SU-DHL-6 (cell line): Measurements from ENCODE around the gene RWDD1.
"Not testable (repeated sequence)": the region's sequence is repeated elsewhere in the genome, so short reads cannot be mapped to it uniquely, and the experiment has no call there.

Experiments used
- H2AFZ ChIP-seq: fragments of 200-600 bp; sonication (generic); 2 replicates; pipeline ENCODE4 v1.6.1; 2014; ENCODE audit warnings: low read depth, mild to moderate bottlenecking, moderate library complexity, mixed read lengths, antibody characterized with exemption, low read length; ENCODE audit not compliant: severe bottlenecking
- H3F3A ChIP-seq: fragments of 200-600 bp; shearing (Covaris generic); 2 replicates; pipeline ENCODE4 v1.6.0; 2016; ENCODE audit warnings: antibody characterized with exemption, mild to moderate bottlenecking; ENCODE audit not compliant: insufficient read depth
- H3K27ac ChIP-seq: fragments of 200-600 bp; sonication (generic); 2 replicates; pipeline ENCODE4 v1.5.1; 2016; ENCODE audit warnings: low read depth, mild to moderate bottlenecking, low read length, moderate library complexity, mixed read lengths
- H3K27me3 ChIP-seq: fragments of 200-600 bp; sonication (generic), shearing (Covaris generic); 2 replicates; pipeline ENCODE4 v1.6.0; 2014; ENCODE audit warnings: mild to moderate bottlenecking, low read length
- H3K36me3 ChIP-seq: fragments of 200-600 bp; sonication (generic); 2 replicates; pipeline ENCODE4 v1.6.1; 2014; ENCODE audit warnings: mild to moderate bottlenecking, low read length, mixed read lengths
- H3K4me2 ChIP-seq: fragments of 300-600, 200-600 bp; shearing (Covaris generic), sonication (generic); 2 replicates; pipeline ENCODE4 v1.6.0; 2014; ENCODE audit warnings: low read length, low read depth, mild to moderate bottlenecking; ENCODE audit not compliant: poor library complexity, severe bottlenecking
- H3K4me3 ChIP-seq: fragments of 200-600 bp; sonication (generic); 2 replicates; pipeline ENCODE4 v1.5.1; 2014; ENCODE audit warnings: antibody characterized with exemption, low read length, mild to moderate bottlenecking, mixed read lengths; ENCODE audit not compliant: insufficient read depth, poor library complexity, severe bottlenecking
- H3K79me2 ChIP-seq: fragments of 200-600 bp; sonication (generic); 2 replicates; pipeline ENCODE4 v1.6.1; 2014; ENCODE audit warnings: mild to moderate bottlenecking, low read length, moderate library complexity; ENCODE audit not compliant: insufficient read depth
- H3K9ac ChIP-seq: fragments of 200-600 bp; sonication (generic); 2 replicates; pipeline ENCODE4 v1.7.0; 2014; ENCODE audit warnings: mild to moderate bottlenecking, low read length
- H3K9me2 ChIP-seq: fragments of 200-600 bp; sonication (generic); replicated peaks from 2 replicates; pipeline ENCODE4 v1.6.1; 2014; ENCODE audit warnings: low read length; ENCODE audit not compliant: insufficient read depth
- H3K9me3 ChIP-seq: fragments of 200-600 bp; sonication (generic); 2 replicates; pipeline ENCODE4 v1.6.1; 2014; ENCODE audit warnings: low read length, mixed read lengths; ENCODE audit not compliant: insufficient read depth
- H4K20me1 ChIP-seq: fragments of 200-600 bp; sonication (generic); 2 replicates; pipeline ENCODE4 v1.6.1; 2014; ENCODE audit warnings: low read depth, mild to moderate bottlenecking, antibody characterized with exemption, low read length, moderate library complexity, mixed read lengths
- EZH2phosphoT487 ChIP-seq: fragments of 200-600 bp; sonication (generic), shearing (Covaris generic); conservative IDR thresholded peaks from 2 replicates; pipeline ENCODE4 v1.6.1; 2018; ENCODE audit warnings: mild to moderate bottlenecking, antibody characterized with exemption, low read length, moderate library complexity, mixed read lengths
- TF ChIP-seq, protein P1 (sequence below): fragments of 200-600 bp; sonication (generic); IDR thresholded peaks from one replicate; pipeline ENCODE4 v1.5.1; 2017; ENCODE audit warnings: antibody characterized with exemption, mild to moderate bottlenecking, low read length, moderate library complexity; ENCODE audit not compliant: insufficient read depth, poor library complexity, severe bottlenecking

RWDD1 gene

DNA sequence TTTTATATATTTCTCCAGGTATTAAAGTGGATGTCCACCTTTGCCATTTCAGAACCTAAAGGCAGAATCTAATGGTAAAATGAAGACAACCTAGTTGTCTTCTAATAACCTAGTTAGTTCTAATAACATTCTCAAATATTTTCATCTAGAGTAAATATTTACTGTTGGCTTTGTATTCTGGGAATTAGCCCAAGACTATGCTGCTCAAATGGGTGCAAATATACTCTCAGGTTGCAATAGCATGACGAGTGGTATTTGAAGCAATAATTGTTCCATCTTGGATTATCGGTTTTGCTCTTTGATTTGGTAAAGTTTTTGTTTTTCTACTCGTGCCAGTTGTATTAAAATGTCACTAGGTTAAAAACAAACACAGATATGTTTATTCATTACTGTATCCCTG, 23.9 kb downstream of the RWDD1 start:
- Histone ChIP-seq H3K4me3 (no peak overlapping the region), H4K20me1 (no peaks in the 10 kb centered on the region), H3K9me2 (no peaks in the 10 kb centered on the region), H3K27me3 (no peaks in the 10 kb centered on the region), H3K36me3 (peaks cover 32% of the 10 kb centered on the region), H3K9ac (no peak overlapping the region), H3K4me2 (no peak overlapping the region), H3K27ac (no peak overlapping the region), H3K79me2 (no peaks in the 10 kb centered on the region), H3K9me3 (no peaks in the 10 kb centered on the region), H2AFZ (no peak overlapping the region), H3F3A (0 out of 2 replicates have a peak, but pooled peaks cover 3% of the 10 kb centered on the region)
- TF ChIP-seq, protein P1, sequence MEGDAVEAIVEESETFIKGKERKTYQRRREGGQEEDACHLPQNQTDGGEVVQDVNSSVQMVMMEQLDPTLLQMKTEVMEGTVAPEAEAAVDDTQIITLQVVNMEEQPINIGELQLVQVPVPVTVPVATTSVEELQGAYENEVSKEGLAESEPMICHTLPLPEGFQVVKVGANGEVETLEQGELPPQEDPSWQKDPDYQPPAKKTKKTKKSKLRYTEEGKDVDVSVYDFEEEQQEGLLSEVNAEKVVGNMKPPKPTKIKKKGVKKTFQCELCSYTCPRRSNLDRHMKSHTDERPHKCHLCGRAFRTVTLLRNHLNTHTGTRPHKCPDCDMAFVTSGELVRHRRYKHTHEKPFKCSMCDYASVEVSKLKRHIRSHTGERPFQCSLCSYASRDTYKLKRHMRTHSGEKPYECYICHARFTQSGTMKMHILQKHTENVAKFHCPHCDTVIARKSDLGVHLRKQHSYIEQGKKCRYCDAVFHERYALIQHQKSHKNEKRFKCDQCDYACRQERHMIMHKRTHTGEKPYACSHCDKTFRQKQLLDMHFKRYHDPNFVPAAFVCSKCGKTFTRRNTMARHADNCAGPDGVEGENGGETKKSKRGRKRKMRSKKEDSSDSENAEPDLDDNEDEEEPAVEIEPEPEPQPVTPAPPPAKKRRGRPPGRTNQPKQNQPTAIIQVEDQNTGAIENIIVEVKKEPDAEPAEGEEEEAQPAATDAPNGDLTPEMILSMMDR, result no peak
- no peak for TF ChIP-seq EZH2phosphoT487

GRCh38 chr6:116596815-116597214, 25.5 kb downstream of the RWDD1 start:
- TF ChIP-seq, protein P1, result no peak
- TF ChIP-seq EZH2phosphoT487, result no peak
- H3K36me3 ChIP-seq, result peaks cover 20% of the 10 kb centered on the region; the same call in 1 of the 2 replicates

GRCh38 chr6:116603916-116604315, 32.6 kb downstream of the RWDD1 start:
- not testable (repeated sequence) for H3K4me2 ChIP-seq, H3K36me3 ChIP-seq, H2AFZ ChIP-seq, H3K27me3 ChIP-seq, H3K4me3 ChIP-seq, H3K9me2 ChIP-seq, H3F3A ChIP-seq, H3K27ac ChIP-seq, H3K9ac ChIP-seq, H3K79me2 ChIP-seq, H3K9me3 ChIP-seq, H4K20me1 ChIP-seq

More at GRCh38 chr6:116596815-116597214, 25.5 kb downstream of the RWDD1 start:
- H3K9me3 ChIP-seq, result no peaks in the 10 kb centered on the region
- H3K79me2 ChIP-seq, result no peaks in the 10 kb centered on the region
- H3K9ac ChIP-seq, result no peak overlapping the region
- no peaks in the 10 kb centered on the region for H3K9me2 ChIP-seq
- H4K20me1 ChIP-seq, result no peaks in the 10 kb centered on the region
- H3K4me2 ChIP-seq, result no peak overlapping the region
- 0 out of 2 replicates have a peak, but pooled peaks cover 3% of the 10 kb centered on the region for H3F3A ChIP-seq
- H3K4me3 ChIP-seq, result no peak overlapping the region
- H3K27ac ChIP-seq, result no peak overlapping the region
- H3K27me3 ChIP-seq, result no peaks in the 10 kb centered on the region
- no peak overlapping the region for H2AFZ ChIP-seq

DNA sequence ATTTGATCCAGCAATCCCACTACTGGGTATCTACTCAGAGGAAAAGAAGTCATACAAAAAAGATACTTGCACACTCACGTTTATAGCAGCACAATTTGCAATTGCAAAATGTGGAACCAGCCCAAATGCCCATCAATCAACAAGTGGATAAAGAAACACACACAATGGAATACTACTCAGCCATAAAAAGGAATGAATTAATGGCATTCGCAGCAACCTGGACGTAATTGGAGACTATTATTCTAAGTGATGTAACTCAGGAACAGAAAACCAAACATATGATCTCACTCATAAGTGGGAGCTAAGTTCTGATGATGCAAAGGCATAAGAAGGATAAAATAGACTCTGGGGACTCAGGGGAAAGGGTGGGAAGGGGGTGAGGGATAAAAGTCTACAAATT, 33.6 kb downstream of the RWDD1 start:
- not testable (repeated sequence) for H4K20me1 ChIP-seq, H3K79me2 ChIP-seq, H3K9me3 ChIP-seq, H3K36me3 ChIP-seq, H3K27me3 ChIP-seq, H3F3A ChIP-seq, H3K4me2 ChIP-seq, H3K27ac ChIP-seq, H2AFZ ChIP-seq, H3K9me2 ChIP-seq, H3K4me3 ChIP-seq, H3K9ac ChIP-seq
